ENCODE results near the gene DPEP3. TPM values are rescaled to one million over a fixed set of nuclear protein-coding genes. Genes with fewer than 3 reads are reported as not detected.
A peak's percentile ranks its signal among the peaks of the same experiment; 100 is the strongest.

DPEP3 gene
- total and polyA plus RNA-seq, 10 of the 15 experiments (the other 5 are each of a cell fraction or from before 2014, with no cell fraction given), result not detected

DNA sequence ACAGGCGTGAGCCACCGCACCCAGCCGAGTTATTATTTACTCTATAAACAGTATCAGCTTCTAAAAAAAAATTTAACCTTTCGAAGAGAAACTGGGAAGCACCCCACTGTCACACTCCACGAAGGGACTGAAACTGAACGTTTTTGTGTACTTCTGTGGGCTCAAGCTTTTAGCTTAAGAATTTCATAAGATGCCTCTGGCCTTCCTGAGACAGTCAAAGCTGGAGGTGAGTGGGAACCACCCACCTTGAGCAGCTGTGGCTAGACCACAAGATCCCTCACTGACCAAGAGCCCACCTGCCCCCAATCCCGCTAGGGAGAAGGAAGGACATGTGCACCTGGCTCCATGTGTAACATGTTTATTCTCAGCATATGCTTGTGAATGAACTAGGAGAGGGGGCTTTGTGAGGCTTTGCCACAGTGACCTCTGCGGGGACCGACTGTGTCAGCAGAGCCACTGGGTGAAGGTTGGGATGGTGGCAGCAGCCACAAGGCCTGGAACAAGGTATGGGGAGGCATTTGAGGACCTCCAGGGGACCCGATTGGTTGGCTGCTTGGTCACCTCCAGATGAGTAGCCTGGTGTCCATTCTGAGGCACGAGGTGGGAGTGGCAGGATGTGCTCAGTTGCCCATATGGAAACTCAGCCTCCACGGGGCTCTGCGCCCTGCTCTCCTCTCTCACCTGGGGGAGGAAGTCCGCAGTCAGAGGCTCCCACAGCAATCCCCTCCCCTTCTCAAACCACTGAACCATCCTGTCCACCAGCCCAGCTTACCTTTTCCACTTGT lies 4.8 kb downstream of the DPEP3 start:
- Histone ChIP-seq H3K4me3 (no peak overlapping the region), H3K27ac (ENCODE audit: control insufficient read depth, insufficient read depth) (peak overlapping the region; percentile 13; the same call in 1 of the 2 replicates), H3K4me2 (ENCODE audit: control insufficient read depth, insufficient read depth) (peak overlapping the region; percentile 63), H2AFZ (ENCODE audit: control insufficient read depth, low read depth, low read length) (peak overlapping the region; percentile 35; the same call in 1 of the 2 replicates), H3K4me1 (ENCODE audit: control insufficient read depth, insufficient read depth, low read length) (peaks cover 22% of the 10 kb centered on the region), H3K79me2 (ENCODE audit: control insufficient read depth, insufficient read depth, low read length) (no peaks in the 10 kb centered on the region), H3K9ac (ENCODE audit: control insufficient read depth, insufficient read depth, low read length) (0 out of 2 replicates have a peak overlapping the region, but pooled peaks have one; percentile 10), H3K9me3 (replicated peaks; ENCODE audit: control insufficient read depth, insufficient read depth, low read length) (no peaks in the 10 kb centered on the region), H4K20me1 (ENCODE audit: control insufficient read depth, insufficient read depth) (no peaks in the 10 kb centered on the region), H3K27me3 (replicated peaks in 1 of 2; ENCODE audit: control insufficient read depth in 2 of 2, insufficient read depth in 2 of 2, low read length in 1 of 2) (no peaks in the 10 kb centered on the region; a peak in 1 of 4 replicates), H3K36me3 (ENCODE audit: control insufficient read depth in 2 of 2, insufficient read depth in 2 of 2, low read length in 1 of 2) (no peaks in the 10 kb centered on the region)
- FAIRE-seq (peak; percentile 76), DNase-seq (ENCODE audit: low read depth, low spot score) (no peak), ATAC-seq (peak; percentile 73)
- RAD21 ChIA-PET (ENCODE audit: unreplicated experiment), result no interaction called here
- intact Hi-C loops (cut with micrococcal nuclease; ENCODE audit: unreplicated experiment), result no loop called here
- BruUV-seq (replicated peaks), result no TSS peak
- CTCF ChIA-PET, result interaction anchor here (0.6 to 1.1 kb wide), 4 partner anchors 8 to 65 kb away, joined by 3 to 4 read pairs (median 4); no protein-coding TSS in a partner anchor
- WGBS (ENCODE audit: insufficient coverage, insufficient replicate concordance, low lambda C conversion rate, missing lambda C conversion rate), result 13% methylated on average over 14 of the region's 14 CpGs
- SMC1A ChIA-PET (ENCODE audit: uncharacterized antibody, unreplicated experiment), result interaction anchor here (0.8 to 1.4 kb wide), 2 partner anchors 8 to 11 kb away, joined by 4 to 7 read pairs; no protein-coding TSS in a partner anchor
- POLR2A ChIA-PET, result interaction anchor here (0.6 to 1.6 kb wide), 3 partner anchors 8 to 40 kb away, joined by 4 to 5 read pairs (median 4); no protein-coding TSS in a partner anchor
- in situ Hi-C loops (cut with MboI), result no loop called here
- TF ChIP-seq, protein P1, sequence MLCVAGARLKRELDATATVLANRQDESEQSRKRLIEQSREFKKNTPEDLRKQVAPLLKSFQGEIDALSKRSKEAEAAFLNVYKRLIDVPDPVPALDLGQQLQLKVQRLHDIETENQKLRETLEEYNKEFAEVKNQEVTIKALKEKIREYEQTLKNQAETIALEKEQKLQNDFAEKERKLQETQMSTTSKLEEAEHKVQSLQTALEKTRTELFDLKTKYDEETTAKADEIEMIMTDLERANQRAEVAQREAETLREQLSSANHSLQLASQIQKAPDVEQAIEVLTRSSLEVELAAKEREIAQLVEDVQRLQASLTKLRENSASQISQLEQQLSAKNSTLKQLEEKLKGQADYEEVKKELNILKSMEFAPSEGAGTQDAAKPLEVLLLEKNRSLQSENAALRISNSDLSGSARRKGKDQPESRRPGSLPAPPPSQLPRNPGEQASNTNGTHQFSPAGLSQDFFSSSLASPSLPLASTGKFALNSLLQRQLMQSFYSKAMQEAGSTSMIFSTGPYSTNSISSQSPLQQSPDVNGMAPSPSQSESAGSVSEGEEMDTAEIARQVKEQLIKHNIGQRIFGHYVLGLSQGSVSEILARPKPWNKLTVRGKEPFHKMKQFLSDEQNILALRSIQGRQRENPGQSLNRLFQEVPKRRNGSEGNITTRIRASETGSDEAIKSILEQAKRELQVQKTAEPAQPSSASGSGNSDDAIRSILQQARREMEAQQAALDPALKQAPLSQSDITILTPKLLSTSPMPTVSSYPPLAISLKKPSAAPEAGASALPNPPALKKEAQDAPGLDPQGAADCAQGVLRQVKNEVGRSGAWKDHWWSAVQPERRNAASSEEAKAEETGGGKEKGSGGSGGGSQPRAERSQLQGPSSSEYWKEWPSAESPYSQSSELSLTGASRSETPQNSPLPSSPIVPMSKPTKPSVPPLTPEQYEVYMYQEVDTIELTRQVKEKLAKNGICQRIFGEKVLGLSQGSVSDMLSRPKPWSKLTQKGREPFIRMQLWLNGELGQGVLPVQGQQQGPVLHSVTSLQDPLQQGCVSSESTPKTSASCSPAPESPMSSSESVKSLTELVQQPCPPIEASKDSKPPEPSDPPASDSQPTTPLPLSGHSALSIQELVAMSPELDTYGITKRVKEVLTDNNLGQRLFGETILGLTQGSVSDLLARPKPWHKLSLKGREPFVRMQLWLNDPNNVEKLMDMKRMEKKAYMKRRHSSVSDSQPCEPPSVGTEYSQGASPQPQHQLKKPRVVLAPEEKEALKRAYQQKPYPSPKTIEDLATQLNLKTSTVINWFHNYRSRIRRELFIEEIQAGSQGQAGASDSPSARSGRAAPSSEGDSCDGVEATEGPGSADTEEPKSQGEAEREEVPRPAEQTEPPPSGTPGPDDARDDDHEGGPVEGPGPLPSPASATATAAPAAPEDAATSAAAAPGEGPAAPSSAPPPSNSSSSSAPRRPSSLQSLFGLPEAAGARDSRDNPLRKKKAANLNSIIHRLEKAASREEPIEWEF (IDR thresholded peaks at IDR 0.05; ENCODE audit: insufficient replicate concordance, low read depth, low read length), result no peak
- TF ChIP-seq, protein P2, sequence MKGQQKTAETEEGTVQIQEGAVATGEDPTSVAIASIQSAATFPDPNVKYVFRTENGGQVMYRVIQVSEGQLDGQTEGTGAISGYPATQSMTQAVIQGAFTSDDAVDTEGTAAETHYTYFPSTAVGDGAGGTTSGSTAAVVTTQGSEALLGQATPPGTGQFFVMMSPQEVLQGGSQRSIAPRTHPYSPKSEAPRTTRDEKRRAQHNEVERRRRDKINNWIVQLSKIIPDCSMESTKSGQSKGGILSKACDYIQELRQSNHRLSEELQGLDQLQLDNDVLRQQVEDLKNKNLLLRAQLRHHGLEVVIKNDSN (IDR thresholded peaks at IDR 0.05; ENCODE audit: borderline replicate concordance, extremely low read length, insufficient read depth, low read depth, low read length), result no peak
- peak; percentile 68; the same call in 1 of the 2 replicates for TF ChIP-seq IRF4 (IDR thresholded peaks at IDR 0.05; ENCODE audit: low read depth, low read length)
- TF ChIP-seq IKZF2 (IDR thresholded peaks at IDR 0.05), result peak; percentile 59 to 70; a peak in 2 of 4 replicates
- no peak for TF ChIP-seq SRF (IDR thresholded peaks at IDR 0.05; ENCODE audit: low read depth in 2 of 2, low read length in 2 of 2)
- TF ChIP-seq PAX8 (IDR thresholded peaks at IDR 0.05), result no peak
- 0 out of 2 replicates have a peak, but pooled peaks have one; percentile 30 for TF ChIP-seq ZBED1 (IDR thresholded peaks at IDR 0.05; ENCODE audit: borderline replicate concordance)
- peak; percentile 57 for TF ChIP-seq MEF2A (IDR thresholded peaks at IDR 0.05; ENCODE audit: insufficient read depth, low read depth, low read length)
- no peak for TF ChIP-seq RCOR1 (conservative IDR thresholded peaks at IDR 0.05; ENCODE audit: low read depth, low read length)
- peak; percentile 94 for TF ChIP-seq TCF12 (IDR thresholded peaks at IDR 0.05; ENCODE audit: low read depth, low read length)
- TF ChIP-seq ZNF622 (IDR thresholded peaks at IDR 0.05), result no peak
- no peak for TF ChIP-seq RELA (IDR thresholded peaks at IDR 0.05; ENCODE audit: borderline replicate concordance, partially characterized antibody)
- peak; percentile 52; the same call in 1 of the 2 replicates for TF ChIP-seq PAX5 (IDR thresholded peaks at IDR 0.05; ENCODE audit: borderline replicate concordance, low read depth, low read length)
- TF ChIP-seq PML (IDR thresholded peaks at IDR 0.05; ENCODE audit: low read length), result 0 out of 2 replicates have a peak, but pooled peaks have one; percentile 28
- 0 out of 2 replicates have a peak, but pooled peaks have one; percentile 19 for TF ChIP-seq SPI1 (IDR thresholded peaks at IDR 0.05; ENCODE audit: borderline replicate concordance, insufficient read depth, low read depth, low read length)
- peak; percentile 45; the same call in 1 of the 2 replicates for TF ChIP-seq JUNB (IDR thresholded peaks at IDR 0.05)
- peak; percentile 33; the same call in 1 of the 2 replicates for TF ChIP-seq NFYB (IDR thresholded peaks at IDR 0.05; ENCODE audit: insufficient read depth, low read depth, low read length)
- peak; percentile 24 for TF ChIP-seq SP1 (IDR thresholded peaks at IDR 0.05; ENCODE audit: low read depth, low read length)

Data from GM12878 (cell line).